IMR-90 (cell line): ENCODE data around the gene AKAP7. TPM values are rescaled to one million over a fixed set of nuclear protein-coding genes. Genes with fewer than 3 reads are reported as not detected.

Experiments
- ATAC-seq: fragments of 200-7000 bp; cut with Tn5 transposase; 2 replicates; pipeline ENCODE4 v1.9.1; 2020; ENCODE audit warnings: low read depth, mild to moderate bottlenecking, moderate library complexity
- BruUV-seq: library from RNA; stranded (reverse); fragments of 400-500 nt; replicated peaks from 2 replicates; lab custom pipeline; 2021; lab: Mats Ljungman, UMichigan
- CTCF ChIA-PET: fragments of 300-600 bp; formaldehyde crosslinking; extraction: SDS; loops from one replicate; lab custom pipeline; 2021; ENCODE audit warnings: antibody characterized with exemption; lab: Yijun Ruan, JAX
- POLR2A ChIA-PET: fragments of 300-600 bp; sonication (Branson Sonifier 250); formaldehyde crosslinking; loops from one replicate; lab custom pipeline; 2022; ENCODE audit warnings: antibody characterized with exemption; ENCODE audit not compliant: unreplicated experiment; lab: Charles Lee
- DNase-seq: peaks from one replicate; pipeline ENCODE4 v3.0.0; 2013
- H2AFZ ChIP-seq: replicated peaks from 2 replicates; pipeline ENCODE3; 2013; ENCODE audit warnings: low read length, mild to moderate bottlenecking; ENCODE audit not compliant: poor library complexity
- H2AK5ac ChIP-seq: 2 replicates; pipeline ENCODE4 v1.6.1; 2013; ENCODE audit warnings: low read depth, low read length, inconsistent platforms
- H2AK9ac ChIP-seq: replicated peaks from 2 replicates; pipeline ENCODE3; 2013; ENCODE audit warnings: mild to moderate bottlenecking, low read depth, low read length, moderate library complexity; ENCODE audit not compliant: poor library complexity
- H2BK120ac ChIP-seq: 2 replicates; pipeline ENCODE4 v1.6.1; 2013; ENCODE audit warnings: low read depth, low read length, inconsistent platforms
- H2BK15ac ChIP-seq: 3 replicates; pipeline ENCODE4 v1.6.1; 2013; ENCODE audit warnings: low read depth, low read length, inconsistent platforms
- H2BK20ac ChIP-seq: 2 replicates; pipeline ENCODE4 v1.6.1; 2013; ENCODE audit warnings: low read depth, mild to moderate bottlenecking, inconsistent platforms, low read length, moderate library complexity
- H2BK5ac ChIP-seq: 2 replicates; pipeline ENCODE4 v1.6.1; 2013; ENCODE audit warnings: mild to moderate bottlenecking, low read depth, low read length, inconsistent platforms; ENCODE audit not compliant: poor library complexity, severe bottlenecking
- H3K14ac ChIP-seq: replicated peaks from 2 replicates; pipeline ENCODE4 v1.6.1; 2013; ENCODE audit warnings: low read depth, low read length, inconsistent platforms
- H3K18ac ChIP-seq: 2 replicates; pipeline ENCODE4 v1.6.1; 2013; ENCODE audit warnings: low read depth, low read length, control low read depth
- H3K23ac ChIP-seq: 2 replicates; pipeline ENCODE4 v1.6.1; 2013; ENCODE audit warnings: low read depth, low read length, inconsistent platforms
- H3K27ac ChIP-seq: 2 replicates; pipeline ENCODE4 v1.5.1; 2013; ENCODE audit warnings: mild to moderate bottlenecking, control low read depth, low read length; ENCODE audit not compliant: insufficient read depth
- H3K27me3 ChIP-seq: 2 replicates; pipeline ENCODE4 v1.6.1; 2013; ENCODE audit warnings: low read length; ENCODE audit not compliant: control insufficient read depth, insufficient read depth
- H3K36me3 ChIP-seq: 2 replicates; pipeline ENCODE4 v1.6.1; 2013; ENCODE audit warnings: low read length, mixed read lengths; ENCODE audit not compliant: control insufficient read depth, insufficient read depth
- H3K4ac ChIP-seq: 2 replicates; pipeline ENCODE4 v1.6.1; 2013; ENCODE audit warnings: low read depth, low read length, inconsistent platforms
- H3K4me1 ChIP-seq: 2 replicates; pipeline ENCODE4 v1.6.1; 2013; ENCODE audit warnings: low read length, mixed read lengths; ENCODE audit not compliant: control insufficient read depth, insufficient read depth
- H3K4me2 ChIP-seq: 2 replicates; pipeline ENCODE4 v1.6.1; 2013; ENCODE audit warnings: low read depth, mild to moderate bottlenecking, control low read depth, low read length, moderate library complexity
- H3K4me3 ChIP-seq: 2 replicates; pipeline ENCODE4 v1.5.1; 2013; ENCODE audit warnings: low read depth, mild to moderate bottlenecking, control low read depth, low read length, moderate library complexity; ENCODE audit not compliant: insufficient read depth
- H3K56ac ChIP-seq: 2 replicates; pipeline ENCODE4 v1.6.1; 2013; ENCODE audit warnings: low read length, inconsistent platforms; ENCODE audit not compliant: insufficient read depth; ENCODE audit errors: extremely low read depth
- H3K79me1 ChIP-seq, 2 experiments: 2 replicates each; pipeline ENCODE4 v1.6.1; 2013; ENCODE audit warnings: low read length in 2 of 2, inconsistent platforms in 1 of 2, low read depth in 1 of 2
- H3K9ac ChIP-seq: 2 replicates; pipeline ENCODE4 v1.6.1; 2013; ENCODE audit warnings: low read depth, low read length, control low read depth
- H3K9me1 ChIP-seq: 2 replicates; pipeline ENCODE4 v1.6.1; 2013; ENCODE audit warnings: low read length, inconsistent platforms; ENCODE audit not compliant: insufficient read depth
- H3K9me3 ChIP-seq: 2 replicates; pipeline ENCODE4 v1.6.1; 2013; ENCODE audit warnings: low read length; ENCODE audit not compliant: control insufficient read depth, insufficient read depth
- H4K20me1 ChIP-seq: 2 replicates; pipeline ENCODE4 v1.6.1; 2013; ENCODE audit warnings: low read length, inconsistent platforms; ENCODE audit not compliant: insufficient read depth
- H4K5ac ChIP-seq: 2 replicates; pipeline ENCODE4 v1.6.1; 2013; ENCODE audit warnings: mild to moderate bottlenecking, low read depth, low read length, control low read depth
- H4K8ac ChIP-seq, 2 experiments: 2 replicates each; pipeline ENCODE4 v1.6.1; 2013; ENCODE audit warnings: low read depth in 2 of 2, low read length in 2 of 2, control low read depth in 1 of 2, inconsistent platforms in 1 of 2
- H4K91ac ChIP-seq: 2 replicates; pipeline ENCODE4 v1.6.1; 2013; ENCODE audit warnings: low read depth, low read length, inconsistent platforms; ENCODE audit not compliant: insufficient read depth
- BHLHE40 ChIP-seq: fragments of 150-350 bp; IDR thresholded peaks from 2 replicates; pipeline ENCODE4 v1.6.1; 2016; ENCODE audit warnings: mild to moderate bottlenecking, low read depth, low read length
- MAZ ChIP-seq: IDR thresholded peaks from 2 replicates; pipeline ENCODE4 v1.6.1; 2012; ENCODE audit warnings: low read depth, mild to moderate bottlenecking, low read length, improper control_type of control experiment, moderate library complexity, borderline replicate concordance
- MXI1 ChIP-seq: IDR thresholded peaks from 2 replicates; pipeline ENCODE4 v1.6.1; 2012; ENCODE audit warnings: low read depth, mild to moderate bottlenecking, low read length, moderate library complexity, borderline replicate concordance
- POLR2A ChIP-seq: IDR thresholded peaks from 2 replicates; pipeline ENCODE4 v1.6.1; 2012; ENCODE audit warnings: mild to moderate bottlenecking, low read depth, low read length
- RAD21 ChIP-seq: IDR thresholded peaks from 2 replicates; pipeline ENCODE4 v1.6.1; 2012; ENCODE audit warnings: low read length, improper control_type of control experiment
- RCOR1 ChIP-seq: IDR thresholded peaks from 2 replicates; pipeline ENCODE4 v1.6.1; 2012; ENCODE audit warnings: mild to moderate bottlenecking, low read length, improper control_type of control experiment; ENCODE audit not compliant: insufficient replicate concordance
- RFX5 ChIP-seq: IDR thresholded peaks from 2 replicates; pipeline ENCODE4 v1.8.0; 2012; ENCODE audit warnings: low read depth, mild to moderate bottlenecking, low read length, moderate library complexity
- SMC3 ChIP-seq: fragments of 150-350 bp; IDR thresholded peaks from 2 replicates; pipeline ENCODE4 v1.6.1; 2016; ENCODE audit warnings: low read depth, mild to moderate bottlenecking, antibody characterized with exemption, low read length, moderate library complexity
- WGBS, 2 experiments: methylation state at CpG; one replicate each; pipeline versions ENCODE4 v1.1.5 to v1.1.7; 2013; ENCODE audit warnings: missing lambda C conversion rate in 2 of 2; ENCODE audit not compliant: insufficient read length in 1 of 2; ENCODE audit errors: extremely low coverage in 2 of 2; 5-methylcytosine and 5-hydroxymethylcytosine counted together
- dilution Hi-C: fragments of 300-500 bp; cut with HindIII; formaldehyde crosslinking; loops from one replicate; pipeline ENCODE4 v1.14.3; 2018; ENCODE audit warnings: low sequenced_read_pairs; ENCODE audit not compliant: unreplicated experiment
- in situ Hi-C: fragments of 300-500 bp; cut with MboI; formaldehyde crosslinking; loops from 3 replicates; pipeline ENCODE4 v1.14.3; 2019; ENCODE audit warnings: low sequenced_read_pairs, inconsistent platforms, mixed read lengths
- intact Hi-C: fragments of 100-400 bp; cut with micrococcal nuclease; formaldehyde crosslinking; loops from 2 replicates; pipeline ENCODE4 v1.10.0; 2022
- polyA plus RNA-seq, 3 experiments: library from polyadenylated mRNA; depleted of rRNA; stranded (reverse); fragments of >200 nt; gene quantifications; 2 replicates each; pipeline ENCODE4 v1.2.3, GENCODE V29; 2012; ENCODE audit warnings: low replicate concordance in 1 of 3
- total RNA-seq: library from RNA; depleted of rRNA; stranded (reverse); fragments of >200 nt; gene quantifications from 2 replicates; pipeline ENCODE4 v1.2.3, GENCODE V29; 2012

The AKAP7 gene
- total and polyA plus RNA-seq, 2 of the 4 experiments (the other 2 are of a cell fraction): 0.54 to 1.1 TPM

- TF ChIP-seq MXI1: no peak
Observed at GRCh38 chr6:131183427-131184095, 48.3 kb downstream of the AKAP7 start (continued).

DNA sequence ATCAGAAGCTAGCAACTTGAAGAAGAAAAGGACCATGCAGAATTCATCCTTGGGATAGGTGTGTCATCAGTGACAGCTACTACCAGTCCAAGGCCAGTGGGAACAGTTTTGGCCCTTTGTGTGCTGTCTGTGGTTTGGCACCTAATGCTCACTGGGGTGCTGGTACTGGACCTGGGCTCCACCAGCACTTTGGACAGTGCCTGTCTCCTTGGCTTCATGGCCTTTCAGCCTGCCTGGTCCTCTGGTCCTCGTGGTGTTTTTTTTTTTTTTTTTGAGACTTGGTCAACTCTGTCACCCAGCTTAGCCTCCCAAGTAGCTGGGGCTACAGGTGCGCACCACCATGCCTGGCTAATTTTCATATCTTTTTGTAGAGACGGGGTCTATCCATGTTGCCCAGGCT, 56.3 kb downstream of the AKAP7 start:
- Histone ChIP-seq H2AK9ac (no peak overlapping the region), H4K91ac (no peak overlapping the region), H3K4me1 (no peaks in the 10 kb centered on the region), H2BK5ac (no peak overlapping the region), H3K27ac (no peak overlapping the region), H3K9me1 (0 out of 2 replicates have a peak, but pooled peaks cover 3% of the 10 kb centered on the region), H4K8ac (no peak overlapping the region), H3K9ac (no peak overlapping the region), H2AK5ac (no peak overlapping the region), H3K56ac (no peak overlapping the region), H4K20me1 (no peaks in the 10 kb centered on the region), H3K14ac (no peak overlapping the region), H3K9me3 (0 out of 2 replicates have a peak, but pooled peaks cover 2% of the 10 kb centered on the region), H3K23ac (no peak overlapping the region), H3K36me3 (no peaks in the 10 kb centered on the region), H3K4ac (no peak overlapping the region), H4K5ac (no peak overlapping the region), H2BK15ac (no peak overlapping the region), H3K79me1 (no peaks in the 10 kb centered on the region), H3K4me3 (no peak overlapping the region), H2BK20ac (no peak overlapping the region), H2AFZ (no peak overlapping the region), H3K18ac (no peak overlapping the region), H3K4me2 (no peak overlapping the region), H3K27me3 (no peaks in the 10 kb centered on the region), H2BK120ac (no peak overlapping the region)
- TF ChIP-seq RFX5 (no peak), RCOR1 (no peak), MXI1 (no peak), POLR2A (no peak), MAZ (no peak), BHLHE40 (no peak), SMC3 (no peak), RAD21 (no peak)
- ChIA-PET CTCF (interaction anchor here (1.0 kb wide), 1 partner anchor 32 kb away, joined by 3 read pairs; no protein-coding TSS in a partner anchor), POLR2A (no interaction called here)
- 80% methylated on average over 1 of the region's 3 CpGs; no CpG with 5 or more reads in 1 of the 2 experiments for WGBS, 2 experiments
- ATAC-seq (no peak), DNase-seq (no peak)
- intact Hi-C loops (no loop called here), dilution Hi-C loops (no loop called here), in situ Hi-C loops (no loop called here)
- no TSS peak for BruUV-seq
